Type B pancreatic cell (in vitro differentiated cells): ENCODE results near the gene CFLAR. TPM values are rescaled to one million over a fixed set of nuclear protein-coding genes. Genes with fewer than 3 reads are reported as not detected.

Source experiments
- DNase-seq: peaks from one replicate; pipeline ENCODE4 v3.0.0; 2021; ENCODE audit warnings: mixed read lengths; ENCODE audit not compliant: unreplicated experiment; ENCODE audit errors: extremely low spot score
- H3K27ac Mint-ChIP-seq: 2 replicates; pipeline ENCODE4 v1.8.0; 2021; ENCODE audit warnings: mild to moderate bottlenecking, mixed read lengths
- H3K27me3 Mint-ChIP-seq: 2 replicates; pipeline ENCODE4 v1.8.0; 2021; ENCODE audit warnings: mixed read lengths
- H3K36me3 Mint-ChIP-seq: 2 replicates; pipeline ENCODE4 v1.8.0; 2021; ENCODE audit warnings: mixed read lengths
- H3K4me1 Mint-ChIP-seq: one replicate; pipeline ENCODE4 v1.8.0; 2021; ENCODE audit warnings: mixed read lengths; ENCODE audit not compliant: unreplicated experiment
- H3K4me3 Mint-ChIP-seq: 2 replicates; pipeline ENCODE4 v1.8.0; 2021; ENCODE audit warnings: mild to moderate bottlenecking, mixed read lengths
- H3K9me3 Mint-ChIP-seq: 2 replicates; pipeline ENCODE4 v1.8.0; 2021; ENCODE audit warnings: mixed read lengths
- total RNA-seq: library from RNA; stranded (reverse); gene quantifications from 2 replicates; pipeline ENCODE4 v1.2.1, GENCODE V29; 2021; ENCODE audit warnings: low replicate concordance
- TF ChIP-seq, protein P1 (sequence below): fragments of 200-600 bp; sonication (generic); conservative IDR thresholded peaks from 2 replicates; pipeline ENCODE4 v1.5.0; 2021; ENCODE audit warnings: antibody characterized with exemption, mild to moderate bottlenecking

Gene CFLAR
- total RNA-seq, 1 donor from 2014 or later = 26.5 TPM

DNA sequence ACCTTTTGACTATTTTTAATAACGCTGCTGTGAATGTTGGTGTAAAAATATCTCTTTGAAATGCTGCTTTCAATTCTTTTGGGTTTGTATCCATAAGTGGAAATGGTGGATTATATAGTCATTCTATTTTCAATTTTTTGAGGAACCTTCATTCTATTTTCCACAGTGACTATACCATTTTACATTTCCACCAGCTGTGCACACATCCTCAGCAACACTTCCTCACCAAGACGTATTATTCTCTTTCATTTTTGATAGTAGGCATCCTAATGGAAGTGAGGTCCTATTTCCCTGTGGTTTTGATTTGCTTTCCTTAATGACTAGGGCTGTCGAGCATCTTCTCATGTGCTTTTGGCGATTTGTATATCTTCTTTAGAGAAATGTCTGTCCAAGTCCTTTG is 81.8 kb downstream of the CFLAR start:
- Mint-ChIP-seq H3K4me1 (peaks cover 7% of the 10 kb centered on the region), H3K9me3 (no peaks in the 10 kb centered on the region), H3K27ac (no peak overlapping the region), H3K36me3 (no peaks in the 10 kb centered on the region), H3K27me3 (no peaks in the 10 kb centered on the region), H3K4me3 (no peak overlapping the region)
- TF ChIP-seq, protein P1, sequence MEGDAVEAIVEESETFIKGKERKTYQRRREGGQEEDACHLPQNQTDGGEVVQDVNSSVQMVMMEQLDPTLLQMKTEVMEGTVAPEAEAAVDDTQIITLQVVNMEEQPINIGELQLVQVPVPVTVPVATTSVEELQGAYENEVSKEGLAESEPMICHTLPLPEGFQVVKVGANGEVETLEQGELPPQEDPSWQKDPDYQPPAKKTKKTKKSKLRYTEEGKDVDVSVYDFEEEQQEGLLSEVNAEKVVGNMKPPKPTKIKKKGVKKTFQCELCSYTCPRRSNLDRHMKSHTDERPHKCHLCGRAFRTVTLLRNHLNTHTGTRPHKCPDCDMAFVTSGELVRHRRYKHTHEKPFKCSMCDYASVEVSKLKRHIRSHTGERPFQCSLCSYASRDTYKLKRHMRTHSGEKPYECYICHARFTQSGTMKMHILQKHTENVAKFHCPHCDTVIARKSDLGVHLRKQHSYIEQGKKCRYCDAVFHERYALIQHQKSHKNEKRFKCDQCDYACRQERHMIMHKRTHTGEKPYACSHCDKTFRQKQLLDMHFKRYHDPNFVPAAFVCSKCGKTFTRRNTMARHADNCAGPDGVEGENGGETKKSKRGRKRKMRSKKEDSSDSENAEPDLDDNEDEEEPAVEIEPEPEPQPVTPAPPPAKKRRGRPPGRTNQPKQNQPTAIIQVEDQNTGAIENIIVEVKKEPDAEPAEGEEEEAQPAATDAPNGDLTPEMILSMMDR = no peak
- no peak for DNase-seq

DNA sequence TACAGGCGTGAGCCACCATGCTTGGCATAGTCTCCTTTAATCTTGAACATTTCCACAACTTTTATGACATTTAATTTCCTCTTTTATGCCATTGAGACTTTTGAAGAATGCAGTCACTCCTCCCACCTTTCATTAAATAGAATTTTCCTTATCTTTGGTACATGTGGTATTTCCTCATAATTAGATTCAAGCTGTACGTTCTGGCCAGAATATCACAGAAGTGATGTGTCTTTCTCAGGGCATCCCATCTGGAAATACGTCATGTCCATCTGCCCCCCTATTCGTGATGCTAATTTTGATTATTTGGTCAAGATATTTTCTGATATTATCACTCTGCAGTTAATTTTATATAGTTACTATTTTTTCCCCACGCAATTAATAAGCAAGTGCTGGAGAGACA is 83.9 kb downstream of the CFLAR start:
- Mint-ChIP-seq H3K27ac (no peak overlapping the region), H3K4me1 (peaks cover 14% of the 10 kb centered on the region), H3K27me3 (no peaks in the 10 kb centered on the region), H3K9me3 (no peaks in the 10 kb centered on the region), H3K36me3 (no peaks in the 10 kb centered on the region), H3K4me3 (no peak overlapping the region)
- DNase-seq = no peak
- TF ChIP-seq, protein P1 = no peak

DNA sequence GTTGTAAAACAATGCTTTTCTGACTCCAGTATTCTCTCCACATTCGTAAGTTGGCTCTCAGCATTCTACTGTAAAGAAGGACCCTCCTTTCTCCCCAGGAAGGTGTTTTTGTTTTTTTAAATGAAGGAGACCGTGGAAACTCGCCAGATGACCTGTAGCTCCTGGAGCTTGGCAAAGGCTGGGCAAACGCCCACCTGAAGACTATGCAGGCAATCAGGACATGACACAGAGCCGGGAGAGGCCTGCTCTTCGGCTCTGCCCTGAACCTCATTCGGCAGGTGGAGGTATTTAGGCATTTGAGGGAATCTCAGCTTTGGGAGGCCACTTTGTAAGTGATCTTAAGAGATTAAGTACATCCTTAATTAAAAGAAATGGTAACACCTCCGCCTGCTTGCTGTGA is 84.4 kb downstream of the CFLAR start:
- peaks cover 14% of the 10 kb centered on the region for H3K4me1 Mint-ChIP-seq
- no peaks in the 10 kb centered on the region for H3K27me3 Mint-ChIP-seq
- no peak overlapping the region for H3K4me3 Mint-ChIP-seq
- no peaks in the 10 kb centered on the region for H3K9me3 Mint-ChIP-seq
- no peaks in the 10 kb centered on the region for H3K36me3 Mint-ChIP-seq
- TF ChIP-seq, protein P1 = no peak
- no peak for DNase-seq
- no peak overlapping the region for H3K27ac Mint-ChIP-seq

DNA sequence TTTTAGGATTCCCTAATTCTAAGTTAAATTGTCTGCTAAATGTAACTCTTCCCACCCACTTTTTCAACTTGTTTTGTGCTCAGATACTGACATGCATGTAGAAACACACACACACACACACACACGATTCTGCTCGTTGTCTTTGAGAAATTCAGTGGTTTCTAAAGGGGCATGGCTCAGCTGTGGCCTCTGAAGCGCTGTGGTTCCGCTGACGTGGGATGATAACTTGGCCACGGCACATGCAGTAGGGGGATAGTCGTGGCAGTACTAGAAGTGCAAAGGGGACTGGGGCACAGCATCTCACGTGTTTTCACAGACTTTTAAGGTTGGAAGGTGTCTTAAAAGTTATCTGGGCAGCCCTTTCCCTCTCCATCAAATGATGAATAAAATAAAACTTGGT is 85.4 kb downstream of the CFLAR start:
- no peaks in the 10 kb centered on the region for H3K9me3 Mint-ChIP-seq
- TF ChIP-seq, protein P1 = no peak
- no peak overlapping the region for H3K4me3 Mint-ChIP-seq
- H3K27ac Mint-ChIP-seq = no peak overlapping the region
- H3K27me3 Mint-ChIP-seq = no peaks in the 10 kb centered on the region
- no peaks in the 10 kb centered on the region for H3K36me3 Mint-ChIP-seq
- peaks cover 12% of the 10 kb centered on the region for H3K4me1 Mint-ChIP-seq
- no peak for DNase-seq

DNA sequence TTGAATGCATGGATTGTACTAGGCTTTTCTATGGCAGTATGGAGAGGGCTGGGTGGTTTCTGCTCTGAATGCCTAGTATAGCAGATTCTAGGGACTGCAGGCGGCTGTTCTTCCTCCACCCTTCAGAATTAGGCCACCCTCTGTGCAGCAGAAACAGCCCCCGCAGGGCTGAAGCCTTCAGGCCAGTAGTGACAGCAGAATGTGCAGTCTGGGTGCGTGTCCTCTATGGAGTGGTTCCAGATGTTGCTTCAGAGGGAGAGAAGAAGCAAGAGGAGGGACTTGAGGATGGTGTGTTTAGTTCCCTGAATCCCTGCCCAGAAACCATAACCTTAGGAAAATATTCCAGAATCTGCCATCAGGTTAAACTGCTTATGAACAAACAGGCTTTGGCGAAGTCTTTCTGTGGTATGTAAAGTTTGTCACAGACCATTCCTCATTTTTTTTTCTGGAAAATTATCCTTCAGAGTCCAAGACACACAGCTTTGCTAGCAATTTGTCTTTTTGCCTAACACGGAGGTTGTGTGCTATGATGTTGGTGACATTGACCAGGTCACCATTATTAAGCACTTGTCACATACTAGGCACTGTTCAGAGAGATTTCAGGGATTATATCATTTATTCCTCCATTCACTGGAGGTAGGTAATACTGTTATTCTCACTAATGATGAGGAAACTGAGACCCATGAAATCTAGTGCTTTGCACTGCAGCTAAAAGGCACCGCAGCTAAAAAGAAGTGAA is 88.1 kb downstream of the CFLAR start:
- H3K4me1 Mint-ChIP-seq = peaks cover 14% of the 10 kb centered on the region
- no peak for DNase-seq
- no peaks in the 10 kb centered on the region for H3K36me3 Mint-ChIP-seq
- no peaks in the 10 kb centered on the region for H3K27me3 Mint-ChIP-seq
- H3K9me3 Mint-ChIP-seq = no peaks in the 10 kb centered on the region
- no peak overlapping the region for H3K27ac Mint-ChIP-seq
- no peak overlapping the region for H3K4me3 Mint-ChIP-seq
- TF ChIP-seq, protein P1 = no peak
